ENCODE data around the gene CENPP.

CENPP gene

GRCh38 chr9:92482805-92483204 lies 157.1 kb downstream of the CENPP start:
- DNase-seq, result no peak

- no peak for DNase-seq
Observed at GRCh38 chr9:92483627-92484545, 158.1 kb downstream of the CENPP start.

- DNase-seq, result no peak
Observed at GRCh38 chr9:92484563-92484962, 158.8 kb downstream of the CENPP start.

- no peak for DNase-seq
Observed at GRCh38 chr9:92486371-92486770, 160.6 kb downstream of the CENPP start.

- no peak for DNase-seq
Observed at GRCh38 chr9:92488681-92489550, 163.2 kb downstream of the CENPP start.

GRCh38 chr9:92492781-92493401 lies 167.1 kb downstream of the CENPP start:
- DNase-seq, result peak in 2 of 3 experiments; percentile 3 to 44

- no peak for DNase-seq
Observed at GRCh38 chr9:92493749-92494387, 168.1 kb downstream of the CENPP start.

- DNase-seq, result no peak
Observed at GRCh38 chr9:92494856-92495255, 169.1 kb downstream of the CENPP start.

GRCh38 chr9:92496396-92497176 lies 170.8 kb downstream of the CENPP start:
- DNase-seq, result no peak

- DNase-seq, result no peak
Observed at GRCh38 chr9:92499701-92500100, 173.9 kb downstream of the CENPP start.

GRCh38 chr9:92500725-92501124 lies 175.0 kb downstream of the CENPP start:
- DNase-seq, result no peak

GRCh38 chr9:92501671-92502393 lies 176.1 kb downstream of the CENPP start:
- DNase-seq, result peak; percentile 1 to 15 (median 1)

GRCh38 chr9:92503156-92503555 lies 177.4 kb downstream of the CENPP start:
- DNase-seq, result no peak

- no peak for DNase-seq
Observed at GRCh38 chr9:92504881-92505280, 179.1 kb downstream of the CENPP start.

GRCh38 chr9:92506184-92506857 lies 180.6 kb downstream of the CENPP start:
- no peak for DNase-seq

- no peak for DNase-seq
Observed at GRCh38 chr9:92507005-92507404, 181.3 kb downstream of the CENPP start.

GRCh38 chr9:92507496-92507895 lies 181.7 kb downstream of the CENPP start:
- DNase-seq, result no peak

- DNase-seq, result no peak
Observed at GRCh38 chr9:92508018-92508820, 182.5 kb downstream of the CENPP start.

- no peak for DNase-seq
Observed at GRCh38 chr9:92509050-92509449, 183.3 kb downstream of the CENPP start.

- no peak for DNase-seq
Observed at GRCh38 chr9:92510747-92511146, 185.0 kb downstream of the CENPP start.
